MCF 10A (cell line): ENCODE measurements around the gene PGAM2. TPM values are rescaled to one million over a fixed set of nuclear protein-coding genes. Genes with fewer than 3 reads are reported as not detected.

Source experiments
- BruUV-seq: library from RNA; stranded (reverse); fragments of 400-500 nt; replicated peaks from 2 replicates; lab custom pipeline; 2021; lab: Mats Ljungman, UMichigan
- CTCF ChIA-PET: fragments of 300-600 bp; sonication (Branson Sonifier 250); formaldehyde crosslinking; extraction: SDS; loops from one replicate; lab custom pipeline; 2021; ENCODE audit warnings: antibody characterized with exemption, inconsistent platforms; lab: Yijun Ruan, JAX
- POLR2A ChIA-PET: fragments of 300-600, 350-650 bp; sonication (Branson Sonifier 250); formaldehyde crosslinking; extraction: SDS; loops from one replicate; lab custom pipeline; 2020; ENCODE audit warnings: antibody characterized with exemption, inconsistent platforms; lab: Yijun Ruan, JAX
- DNase-seq: peaks from one replicate; pipeline ENCODE4 v3.0.0-alpha.2; 2018; ENCODE audit not compliant: unreplicated experiment
- H3K27ac Mint-ChIP-seq: one replicate; pipeline ENCODE4 v1.8.0; 2022; ENCODE audit warnings: mild to moderate bottlenecking, low read depth, mixed read lengths; ENCODE audit not compliant: unreplicated experiment
- H3K27me3 Mint-ChIP-seq: one replicate; pipeline ENCODE4 v1.8.0; 2022; ENCODE audit warnings: mixed read lengths; ENCODE audit not compliant: insufficient read depth, unreplicated experiment
- H3K36me3 Mint-ChIP-seq: one replicate; pipeline ENCODE4 v1.8.0; 2022; ENCODE audit warnings: mild to moderate bottlenecking, moderate library complexity, mixed read lengths; ENCODE audit not compliant: insufficient read depth, unreplicated experiment
- H3K4me1 Mint-ChIP-seq: one replicate; pipeline ENCODE4 v1.8.0; 2022; ENCODE audit warnings: mixed read lengths; ENCODE audit not compliant: insufficient read depth, unreplicated experiment
- H3K4me3 Mint-ChIP-seq: one replicate; pipeline ENCODE4 v1.8.0; 2022; ENCODE audit warnings: mild to moderate bottlenecking, moderate library complexity, mixed read lengths; ENCODE audit not compliant: unreplicated experiment
- H3K9me3 Mint-ChIP-seq: one replicate; pipeline ENCODE4 v1.8.0; 2022; ENCODE audit warnings: mixed read lengths; ENCODE audit not compliant: unreplicated experiment
- CTCF ChIP-seq: fragments of 200-600 bp; IDR thresholded peaks from one replicate; pipeline ENCODE4 v1.8.0; 2022; ENCODE audit warnings: antibody characterized with exemption, mild to moderate bottlenecking; ENCODE audit not compliant: unreplicated experiment
- intact Hi-C: fragments of 100-400 bp; cut with micrococcal nuclease; formaldehyde crosslinking; loops from 2 replicates; pipeline ENCODE4 v1.14.1; 2022
- total RNA-seq: library from RNA; stranded (reverse); gene quantifications from 2 replicates; pipeline ENCODE4 v1.2.3, GENCODE V29; 2022

The PGAM2 gene
- total RNA-seq, 1 experiment from 2014 or later: not detected

- Mint-ChIP-seq H3K36me3 (no peaks in the 10 kb centered on the region), H3K4me3 (no peak overlapping the region), H3K4me1 (peaks cover 25% of the 10 kb centered on the region), H3K27ac (no peak overlapping the region), H3K9me3 (no peaks in the 10 kb centered on the region), H3K27me3 (no peaks in the 10 kb centered on the region)
- ChIA-PET POLR2A (interaction anchor here (1.1 to 1.6 kb wide), 2 partner anchors 59 to 100 kb away, joined by 5 to 6 read pairs; partner anchors contain the start of gene DBNL), CTCF (interaction anchor here (0.7 kb wide), 1 partner anchor 427 kb away, joined by 3 read pairs; no protein-coding TSS in a partner anchor)
- intact Hi-C loops: no loop called here
- no peak for TF ChIP-seq CTCF
- no peak for DNase-seq
- BruUV-seq: no TSS peak
Observed at GRCh38 chr7:44102846-44103565, 37.6 kb upstream of the PGAM2 start.

- intact Hi-C loops: no loop called here
- TF ChIP-seq CTCF: no peak
- Mint-ChIP-seq H3K9me3 (no peaks in the 10 kb centered on the region), H3K27me3 (no peaks in the 10 kb centered on the region), H3K36me3 (no peaks in the 10 kb centered on the region), H3K4me1 (peaks cover 25% of the 10 kb centered on the region), H3K4me3 (no peak overlapping the region), H3K27ac (no peak overlapping the region)
- CTCF ChIA-PET: interaction anchor here (0.7 kb wide), 1 partner anchor 427 kb away, joined by 3 read pairs; no protein-coding TSS in a partner anchor
- no TSS peak for BruUV-seq
- POLR2A ChIA-PET: interaction anchor here (1.1 to 1.6 kb wide), 2 partner anchors 58 to 100 kb away, joined by 5 to 6 read pairs; partner anchors contain the start of gene DBNL
- DNase-seq: peak; percentile 69
Observed at GRCh38 chr7:44101966-44102845, 36.8 kb upstream of the PGAM2 start.

GRCh38 chr7:44101303-44101965 lies 36.1 kb upstream of the PGAM2 start:
- H3K27me3 Mint-ChIP-seq: no peaks in the 10 kb centered on the region
- BruUV-seq: no TSS peak
- no peak for TF ChIP-seq CTCF
- intact Hi-C loops: no loop called here
- H3K27ac Mint-ChIP-seq: no peak overlapping the region
- peaks cover 25% of the 10 kb centered on the region for H3K4me1 Mint-ChIP-seq
- CTCF ChIA-PET: no interaction called here
- POLR2A ChIA-PET: interaction anchor here (0.6 to 1.6 kb wide), 2 partner anchors 16 to 57 kb away, joined by 3 to 6 read pairs; partner anchors contain the start of gene DBNL
- H3K9me3 Mint-ChIP-seq: no peaks in the 10 kb centered on the region
- H3K4me3 Mint-ChIP-seq: no peak overlapping the region
- peaks cover 2% of the 10 kb centered on the region for H3K36me3 Mint-ChIP-seq
- no peak for DNase-seq
